Cortex of kidney (tissue), 1 donor: ENCODE data around the gene COL23A1.

Source experiments
- DNase-seq: peaks from one replicate; lab custom pipeline; 2025; lab: John Stamatoyannopoulos, UW

COL23A1 gene

DNA sequence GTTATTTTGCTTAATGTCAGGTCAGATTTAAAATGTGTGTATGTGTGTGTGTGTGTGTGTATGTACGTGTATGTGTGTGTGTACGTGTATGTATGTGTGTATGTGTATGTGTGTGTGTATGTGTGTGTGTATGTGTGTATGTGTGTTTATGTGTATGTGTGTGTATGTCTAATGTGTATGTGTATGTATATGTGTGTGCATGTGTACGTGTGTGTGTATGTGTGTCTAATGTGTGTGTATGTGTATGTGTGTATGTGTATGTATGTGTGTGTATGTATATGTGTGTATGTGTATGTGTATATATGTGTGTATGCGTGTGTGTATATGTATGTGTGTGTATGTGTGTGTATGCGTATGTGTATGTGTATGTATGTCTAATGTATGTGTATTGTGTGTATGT, 232.5 kb downstream of the COL23A1 start:
- no peak for DNase-seq

DNA sequence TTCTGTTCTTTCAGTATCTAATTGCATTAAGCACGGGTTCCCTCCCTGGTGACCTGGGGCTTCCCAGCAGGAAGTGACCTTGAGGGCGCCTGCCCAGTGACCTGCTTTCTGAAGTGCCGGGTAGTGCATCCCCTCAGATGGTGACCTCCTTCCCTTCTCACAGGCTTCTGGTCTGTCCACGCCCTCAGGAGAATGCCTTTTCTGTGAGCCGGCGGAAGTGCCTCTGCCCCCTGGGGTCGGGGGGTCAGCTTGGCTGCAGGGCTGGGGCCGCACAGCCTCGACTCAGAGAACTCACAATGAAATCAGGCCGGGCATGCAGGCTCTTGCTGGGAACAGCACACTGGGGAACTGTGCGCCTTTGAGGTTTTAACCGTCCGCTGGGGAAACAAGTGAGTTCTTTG, 233.1 kb downstream of the COL23A1 start:
- no peak for DNase-seq

DNA sequence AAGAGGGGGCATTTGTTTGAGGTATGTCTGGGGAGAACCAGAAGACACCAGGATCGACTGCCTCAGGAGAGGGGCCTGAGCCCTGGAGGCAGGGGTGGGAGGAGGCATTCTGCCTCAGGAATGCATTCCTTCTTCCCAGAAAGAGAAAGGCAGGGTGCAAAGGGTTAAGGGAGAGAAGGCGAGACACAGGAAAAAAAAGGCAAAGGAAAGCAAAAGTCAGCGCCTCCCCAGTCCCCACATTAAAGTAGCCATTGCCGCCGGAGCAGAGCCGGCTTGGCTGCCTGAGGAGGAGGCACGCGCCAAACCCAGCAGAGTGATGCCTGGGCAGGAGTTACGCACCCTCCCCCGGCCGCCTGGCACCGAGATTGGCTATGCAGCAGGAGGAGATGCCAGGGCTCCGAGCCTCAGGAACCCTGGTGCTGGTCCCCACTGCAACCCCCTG, 233.7 kb downstream of the COL23A1 start:
- no peak for DNase-seq

DNA sequence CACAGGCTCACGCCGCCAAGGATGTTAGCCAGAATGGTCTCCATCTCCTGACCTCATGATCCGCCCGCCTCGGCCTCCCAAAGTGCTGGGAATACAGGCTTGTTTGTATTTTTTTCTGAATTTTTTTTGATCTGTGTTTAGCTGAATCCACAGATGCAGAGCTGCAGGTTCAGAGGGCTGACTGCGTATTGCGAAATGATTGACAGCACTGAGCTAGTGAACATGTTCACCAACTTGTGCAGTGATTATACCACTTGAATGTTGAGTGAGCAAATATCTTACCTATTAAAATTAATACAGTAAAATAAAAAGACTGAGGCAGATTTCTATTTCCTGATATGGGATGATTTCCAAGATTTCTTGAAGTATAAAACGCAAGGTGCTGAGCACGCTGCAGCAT, 234.5 kb downstream of the COL23A1 start:
- DNase-seq: no peak

DNA sequence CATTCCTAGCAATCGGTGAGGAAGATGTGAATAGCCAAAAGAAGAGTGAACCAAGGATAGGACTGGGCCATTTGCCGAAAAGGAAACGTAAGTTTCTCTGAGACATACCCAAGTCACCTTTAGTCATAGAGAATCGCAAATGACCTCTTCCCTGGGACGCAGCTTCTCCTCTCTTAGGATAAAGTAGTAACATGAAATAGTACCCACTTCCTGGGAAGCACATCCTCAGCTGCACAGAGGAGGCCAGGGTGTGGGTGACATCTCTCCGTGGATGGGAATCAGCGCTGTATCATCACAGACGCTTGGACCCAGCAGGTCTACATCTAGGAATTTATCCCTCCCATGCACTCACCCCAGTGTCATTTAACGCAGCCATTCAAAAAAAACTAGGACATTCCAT, 236.7 kb downstream of the COL23A1 start:
- DNase-seq: no peak

DNA sequence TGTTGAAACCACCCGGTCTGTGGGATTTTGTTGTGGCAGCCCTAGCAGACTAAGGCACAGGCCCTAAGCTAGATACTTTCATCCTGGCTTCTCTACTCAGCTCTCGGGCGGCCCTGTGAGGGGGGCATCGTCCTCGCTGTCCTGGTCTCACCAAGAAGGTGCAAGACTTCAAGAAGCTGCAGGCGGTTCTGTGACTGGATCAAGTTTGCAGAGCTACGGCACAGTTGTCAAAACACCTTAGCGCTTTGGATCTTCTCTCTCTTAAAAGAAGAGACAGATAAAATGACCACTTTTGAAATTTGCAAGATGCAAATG, 238.2 kb downstream of the COL23A1 start:
- DNase-seq: no peak

DNA sequence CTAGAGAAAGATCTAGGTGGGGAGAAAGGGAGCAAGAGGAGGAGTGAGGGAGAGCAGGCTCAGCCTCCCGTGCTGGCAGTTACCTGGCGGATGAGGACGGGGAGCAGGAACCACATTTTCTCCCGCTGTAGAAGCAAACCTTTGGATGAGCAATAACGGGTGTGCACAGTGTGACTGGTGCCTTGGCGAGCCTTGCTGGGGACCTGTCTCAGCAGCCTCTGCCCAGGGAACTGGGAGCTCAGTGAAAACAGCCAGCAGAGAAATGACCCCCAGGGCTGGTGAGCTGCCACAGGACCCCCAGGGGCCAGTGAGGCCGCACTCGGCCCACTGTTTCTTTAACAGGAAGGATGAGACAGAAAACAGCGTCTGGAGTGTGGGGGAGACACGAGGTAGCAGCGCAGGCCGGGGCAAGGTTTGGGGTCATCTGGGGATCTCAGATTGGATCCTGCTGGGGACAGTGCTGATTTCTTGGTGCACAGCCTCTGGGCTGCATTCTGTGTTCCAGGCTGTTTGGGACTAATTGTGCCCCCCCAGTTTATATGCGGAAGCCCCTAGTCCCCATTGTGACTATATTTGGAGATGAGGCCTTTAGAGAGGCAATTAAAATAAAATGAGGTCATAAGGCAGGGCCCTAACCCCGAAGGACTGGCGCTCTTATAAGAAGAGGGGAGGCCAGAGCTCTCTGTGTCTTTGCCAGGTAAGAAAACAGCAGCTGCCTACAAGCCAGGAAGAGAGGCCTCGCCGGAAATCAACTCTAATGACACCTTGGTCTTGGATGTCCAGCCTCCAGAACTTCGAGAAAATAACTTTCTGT, 238.8 kb downstream of the COL23A1 start:
- no peak for DNase-seq

DNA sequence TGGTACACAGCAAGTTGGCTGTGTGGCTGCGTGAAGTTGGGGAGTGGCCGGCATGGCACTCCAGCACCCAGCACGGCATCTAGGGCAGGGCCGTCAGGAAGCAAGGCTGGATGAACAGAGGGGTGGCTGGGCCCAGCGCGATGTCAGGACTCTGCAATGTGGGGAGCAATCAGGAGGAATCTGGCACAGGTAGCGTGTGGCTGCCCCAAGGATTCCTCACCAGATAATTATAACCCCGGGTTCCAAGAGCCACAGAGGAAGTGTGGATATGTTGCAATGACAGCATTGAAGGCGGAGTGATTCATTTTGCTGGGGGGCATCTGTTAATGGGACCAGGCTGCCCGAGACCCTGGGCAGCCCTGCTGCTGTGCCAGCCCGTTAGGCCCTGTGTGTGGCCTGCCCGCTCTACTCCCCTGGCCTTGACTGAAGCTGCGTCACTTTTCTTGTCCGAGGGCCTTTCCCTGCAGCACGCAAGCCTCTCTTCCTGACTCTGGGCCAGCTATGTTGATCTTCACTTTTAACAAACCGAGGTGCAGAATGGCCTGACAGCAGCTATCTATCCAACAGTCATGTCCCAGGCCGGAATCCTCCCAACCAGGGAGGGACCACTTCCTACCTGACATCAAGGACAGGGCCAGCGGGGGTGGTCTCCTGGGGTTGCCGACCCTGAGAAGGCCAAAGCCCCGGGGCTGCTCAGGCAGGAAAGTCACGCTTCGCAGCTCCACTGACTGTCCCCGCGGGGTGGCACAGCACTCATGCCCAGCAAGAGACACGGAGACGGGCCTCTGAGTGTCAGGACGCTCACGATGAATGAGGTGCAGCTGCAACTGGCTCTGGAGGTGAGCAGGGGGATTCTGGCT, 239.6 kb downstream of the COL23A1 start:
- no peak for DNase-seq

DNA sequence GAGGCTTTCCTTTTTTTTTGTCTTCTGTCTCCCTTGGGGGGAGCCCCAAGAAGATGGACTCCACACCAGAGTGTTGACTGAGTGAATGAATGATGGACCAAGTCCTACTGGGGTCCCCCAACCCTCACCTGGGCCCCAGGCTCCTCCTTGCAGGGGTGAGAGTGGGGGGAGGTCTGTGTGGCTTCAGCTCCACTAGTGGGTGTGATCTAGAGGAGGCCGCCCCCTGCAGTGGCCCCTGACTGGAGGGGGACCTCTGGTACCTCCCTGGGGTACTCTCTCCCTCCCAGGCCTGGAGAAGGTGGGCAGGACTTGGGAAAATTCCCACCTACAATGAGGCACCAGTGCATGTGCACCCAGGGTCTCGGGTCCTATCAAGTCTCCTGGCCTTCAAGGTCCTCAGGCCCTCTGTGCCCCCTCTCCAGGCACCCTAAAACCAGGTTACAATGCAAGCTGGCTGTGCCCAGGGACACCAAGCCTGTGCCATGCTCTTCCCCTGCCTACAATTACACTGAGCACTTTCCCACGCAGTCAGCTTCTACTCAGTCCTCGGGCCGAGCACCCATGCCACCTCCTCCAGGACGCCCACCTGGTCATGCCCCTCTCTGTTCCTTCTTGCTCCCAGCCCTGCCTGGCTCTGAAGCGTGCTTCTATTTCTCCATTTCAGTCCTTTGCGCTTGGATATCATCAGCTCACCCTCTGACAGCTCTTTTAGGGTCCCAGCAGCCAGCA, 240.4 kb downstream of the COL23A1 start:
- DNase-seq: no peak

DNA sequence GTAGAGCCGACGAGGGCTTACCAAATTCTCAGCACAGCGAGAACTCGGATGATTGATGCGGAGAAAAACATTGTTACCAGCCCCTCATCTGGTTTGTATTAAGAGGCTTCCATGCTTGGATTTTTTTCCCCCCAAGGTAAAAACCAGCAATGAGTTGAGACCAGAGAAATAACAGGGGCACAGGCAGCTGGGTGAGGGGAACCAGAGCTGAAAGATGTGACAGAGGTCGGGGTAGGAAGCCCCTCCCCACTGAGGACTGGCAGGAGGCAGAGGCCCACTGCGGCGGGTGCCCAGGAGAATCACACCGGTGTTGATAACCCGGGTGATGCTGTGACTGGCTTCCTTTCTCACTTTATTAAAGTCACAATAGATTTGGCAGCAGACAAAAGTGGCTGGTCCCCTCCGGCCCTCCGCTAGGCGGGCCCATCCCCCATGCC, 241.1 kb downstream of the COL23A1 start:
- no peak for DNase-seq

DNA sequence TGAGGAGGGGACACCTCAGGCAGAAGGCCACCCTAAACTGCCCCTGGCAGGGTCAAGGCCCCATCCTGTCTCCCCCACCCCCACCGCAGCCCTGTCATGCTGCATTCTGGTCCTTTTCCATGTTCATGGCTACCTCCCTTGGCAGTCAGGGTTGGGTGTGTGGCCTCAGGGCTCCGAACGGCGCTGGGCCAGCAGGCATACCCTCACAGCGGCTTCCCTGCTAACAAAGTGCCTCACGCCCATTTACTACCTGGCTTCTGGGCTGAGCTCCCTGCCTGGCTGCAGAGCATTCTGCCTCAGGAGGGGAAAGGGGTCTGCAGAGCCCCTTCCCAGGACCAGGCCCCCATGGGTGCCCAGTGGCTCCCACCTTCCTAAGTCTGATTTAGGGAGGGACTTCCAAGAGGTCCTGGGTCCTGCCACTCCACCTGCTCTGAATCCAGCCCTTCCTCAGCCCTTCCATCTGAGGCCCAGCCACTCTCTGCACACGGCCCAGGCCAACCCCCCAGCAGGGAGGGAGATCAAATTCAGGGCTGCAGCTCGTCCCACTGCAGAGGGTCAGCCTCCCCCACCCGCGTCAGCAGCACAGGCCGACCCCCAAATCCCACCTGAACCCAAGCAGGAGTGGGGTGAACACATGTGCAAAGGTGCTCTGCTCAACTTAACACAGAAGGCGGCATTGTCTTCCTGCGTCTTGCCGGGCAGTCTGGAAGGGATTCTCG, 241.7 kb downstream of the COL23A1 start:
- DNase-seq: no peak

DNA sequence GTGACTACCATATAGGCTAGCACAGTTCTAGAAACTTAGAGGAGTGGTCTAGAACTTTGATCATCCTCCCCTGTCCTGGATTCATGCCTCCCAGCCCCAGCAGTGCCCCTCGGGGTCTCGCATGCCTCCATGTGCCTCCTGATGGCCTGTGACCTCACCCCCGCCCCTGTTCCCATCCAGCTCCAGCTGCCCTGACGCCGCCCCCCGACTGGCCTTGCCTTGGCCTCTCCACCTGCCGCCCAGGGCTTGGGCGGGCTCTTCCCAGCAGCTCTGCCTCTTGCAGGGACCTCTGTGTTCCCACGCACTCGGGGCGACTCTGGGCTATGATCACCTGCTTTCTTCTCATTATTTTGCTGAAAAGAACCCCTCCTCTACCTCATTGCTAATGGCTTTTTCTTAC, 242.2 kb downstream of the COL23A1 start:
- DNase-seq: no peak

DNA sequence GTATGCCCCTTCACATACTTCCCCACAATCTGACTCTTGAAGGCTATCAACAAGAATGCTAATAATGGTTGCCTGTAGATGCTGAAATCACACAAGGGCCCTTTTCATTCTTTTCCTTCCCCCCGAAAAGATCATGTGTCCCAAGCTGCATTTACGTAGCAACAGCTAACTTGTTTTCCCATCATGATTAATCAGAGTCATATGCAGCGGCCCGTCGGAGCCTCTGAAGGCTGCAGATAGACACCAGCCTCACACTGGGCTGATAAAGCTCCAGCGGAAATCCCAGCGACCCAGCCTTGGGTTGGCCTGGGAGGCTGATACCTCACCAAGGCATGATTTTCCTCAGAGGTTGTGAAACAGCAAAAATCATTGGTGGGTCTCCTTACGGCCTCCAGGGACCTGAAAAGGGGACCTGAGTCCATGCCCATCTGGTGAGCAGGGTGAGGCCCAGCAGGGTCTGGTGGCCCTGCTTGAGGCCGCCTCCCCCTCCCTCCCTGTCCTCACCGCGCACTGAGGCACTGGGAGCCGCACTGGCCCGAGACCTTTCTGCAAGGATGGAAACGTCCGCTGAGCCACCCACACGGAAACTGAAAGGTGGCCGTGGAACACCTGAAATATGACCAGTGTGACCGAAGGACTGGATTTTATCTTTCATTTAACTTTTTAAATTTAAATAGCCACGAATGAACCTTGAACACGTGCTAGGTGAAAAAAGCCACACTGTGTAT, 243.4 kb downstream of the COL23A1 start:
- no peak for DNase-seq

DNA sequence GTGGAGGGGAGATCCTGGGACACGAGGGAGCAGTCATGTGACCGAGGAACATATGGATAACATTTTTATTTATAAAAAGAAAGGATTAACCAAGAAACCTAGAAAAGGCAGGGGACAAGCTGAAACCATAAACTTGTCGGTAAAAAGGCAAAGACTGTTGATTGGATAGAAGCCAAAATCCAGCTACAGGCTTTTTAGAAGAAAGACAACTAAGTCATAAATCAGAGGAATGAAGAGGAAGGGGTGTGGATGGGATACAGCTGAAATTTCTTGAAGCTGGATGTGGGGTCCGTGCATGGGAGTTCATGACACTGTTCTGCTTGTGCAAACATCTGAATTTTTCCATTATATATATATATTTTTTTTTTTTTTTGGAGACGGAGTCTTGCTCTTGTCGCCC, 246.9 kb downstream of the COL23A1 start:
- no peak for DNase-seq

DNA sequence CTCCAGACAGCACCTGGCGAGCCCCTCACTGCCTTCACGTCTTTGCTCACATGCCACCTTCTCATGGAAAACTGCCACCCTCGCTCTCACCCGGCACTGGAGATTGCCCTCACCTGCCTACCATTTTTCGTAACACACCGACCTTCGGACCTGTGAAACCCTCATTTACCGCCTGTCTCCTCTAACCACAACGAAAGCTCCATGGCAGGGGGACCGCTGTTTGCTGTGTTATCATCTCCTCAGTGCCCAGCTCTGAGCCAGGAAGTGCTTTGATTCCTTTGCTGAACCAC, 248.4 kb downstream of the COL23A1 start:
- DNase-seq: no peak

DNA sequence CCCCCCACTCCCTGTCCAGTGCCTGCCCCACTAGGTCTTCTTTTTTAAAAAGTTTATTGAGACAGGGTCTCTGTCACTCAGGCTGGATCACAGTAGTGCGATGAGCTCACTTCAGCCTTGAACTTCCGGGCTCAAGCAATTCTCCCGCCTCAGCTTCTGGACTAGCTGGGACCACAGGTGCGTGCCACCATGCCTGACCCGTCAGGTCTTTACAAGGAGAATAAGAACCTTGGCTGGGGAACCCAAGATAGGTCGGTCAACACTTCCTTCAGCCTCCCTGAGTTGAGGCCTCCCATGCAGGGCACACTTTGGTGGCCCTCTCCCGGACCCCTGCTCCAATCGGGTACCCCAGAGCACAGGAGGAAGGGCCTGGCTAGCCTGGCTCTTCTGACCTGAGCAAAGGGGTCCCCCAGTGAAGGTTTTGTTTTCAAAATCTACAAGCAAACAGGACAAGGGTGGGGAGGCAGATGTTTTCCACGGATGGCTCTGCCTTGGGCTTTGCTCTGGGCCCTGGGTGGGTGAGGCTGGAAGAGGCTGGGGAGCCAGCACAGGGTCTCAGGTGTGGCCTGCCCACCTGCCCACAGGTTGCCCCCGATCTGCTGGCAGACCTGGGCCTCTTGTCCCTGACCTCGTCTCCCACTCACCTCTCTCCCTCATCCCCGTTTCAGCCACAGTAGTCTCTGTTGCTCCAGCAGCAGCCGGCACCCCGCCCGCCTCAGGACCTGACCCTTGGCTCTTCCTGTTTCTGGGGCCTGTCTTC, 248.9 kb downstream of the COL23A1 start:
- DNase-seq: no peak

DNA sequence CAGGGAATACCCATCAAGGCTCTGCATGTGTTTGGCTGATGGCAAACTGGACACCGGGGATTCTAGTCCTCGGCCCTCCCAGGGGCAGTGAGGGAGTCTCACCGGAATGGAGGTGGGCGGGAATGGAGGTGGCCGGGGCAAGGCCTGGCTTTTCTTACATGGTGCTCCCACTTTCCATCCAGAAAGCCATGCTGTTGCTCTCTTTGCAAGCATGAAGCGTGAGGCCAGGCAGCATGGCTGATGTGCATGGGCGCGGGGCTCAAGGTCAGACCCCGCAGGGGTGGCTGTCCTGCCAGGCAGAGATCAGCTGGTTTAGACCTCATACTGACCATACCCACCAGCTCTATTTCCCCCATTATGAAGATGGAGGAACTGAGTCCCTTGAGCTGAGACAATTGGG, 249.6 kb downstream of the COL23A1 start:
- DNase-seq: no peak

DNA sequence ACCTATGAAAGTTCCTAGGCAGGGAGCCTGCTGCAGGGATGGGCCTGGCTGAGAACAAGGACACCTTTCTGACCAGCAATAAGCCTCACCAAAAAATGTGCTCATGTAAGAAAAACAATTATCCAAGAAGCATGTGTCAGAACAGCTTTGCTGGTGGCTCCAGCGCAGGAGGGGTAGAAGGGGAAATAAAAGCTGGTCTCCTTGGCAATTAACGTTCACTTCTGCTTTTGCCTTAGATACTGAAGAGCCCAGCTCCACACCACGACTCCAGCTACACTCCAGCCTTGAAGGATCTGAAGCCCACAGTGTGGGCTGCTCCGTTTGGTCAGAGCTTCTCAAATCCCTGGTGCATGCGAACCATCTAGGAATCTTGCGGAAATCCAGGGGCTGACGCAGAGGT, 250.0 kb downstream of the COL23A1 start:
- no peak for DNase-seq

DNA sequence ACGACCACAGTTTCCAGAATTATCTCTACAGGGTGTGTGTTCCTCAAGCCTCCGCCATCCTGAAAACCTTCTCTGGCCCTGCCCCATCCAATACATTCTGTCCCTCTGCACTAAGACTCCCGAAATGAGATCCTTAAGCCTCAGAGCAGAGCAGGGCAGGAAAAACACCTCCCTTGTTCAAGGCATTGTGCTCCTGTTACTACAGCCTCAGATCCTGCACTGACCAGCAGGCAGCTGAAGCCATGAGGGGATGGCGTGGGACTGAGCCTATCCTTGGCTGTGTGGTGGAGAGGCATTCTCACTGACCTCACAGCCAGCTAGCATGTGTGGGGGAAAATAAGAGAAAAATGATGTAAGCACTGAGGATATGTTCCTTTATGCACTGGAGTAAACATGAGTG, 250.9 kb downstream of the COL23A1 start:
- no peak for DNase-seq

DNA sequence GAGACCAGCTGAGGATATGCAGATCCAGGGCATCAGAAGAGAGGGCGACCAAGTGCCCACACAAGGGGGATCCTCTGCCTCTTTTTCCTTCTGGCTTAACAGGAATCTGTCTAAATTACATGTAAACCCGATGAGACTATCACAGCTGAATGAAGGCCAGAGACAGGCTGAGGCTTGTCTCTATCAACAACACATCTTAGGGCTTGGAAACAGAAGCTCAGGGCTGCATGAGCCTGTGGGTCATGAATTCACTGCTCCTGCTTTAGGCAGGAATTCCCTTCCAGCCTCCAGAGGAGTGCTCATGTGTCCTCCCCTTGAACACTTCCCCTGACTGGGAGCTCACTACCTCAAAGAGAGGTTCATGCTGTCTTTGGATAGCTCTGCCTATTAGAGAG, 251.4 kb downstream of the COL23A1 start:
- DNase-seq: no peak
